AG04449 (cell line): ENCODE data around the gene GABBR2.

Source experiments
- CTCF ChIA-PET: fragments of 350-600 bp; formaldehyde crosslinking; extraction: SDS; loops from one replicate; lab custom pipeline; 2021; ENCODE audit warnings: antibody characterized with exemption; lab: Yijun Ruan, JAX
- POLR2A ChIA-PET: fragments of 400-600, 350-600 bp; formaldehyde crosslinking; extraction: SDS; loops from one replicate; lab custom pipeline; 2020; ENCODE audit warnings: antibody characterized with exemption, inconsistent platforms; lab: Yijun Ruan, JAX
- DNase-seq: peaks from one replicate; pipeline ENCODE4 v3.0.0-alpha.2; 2010; ENCODE audit warnings: low read depth, low spot score
- H3K4me3 ChIP-seq: 2 replicates; pipeline ENCODE4 v1.5.1; 2011; ENCODE audit warnings: low read depth, mild to moderate bottlenecking, control low read depth, low read length
- CTCF ChIP-seq: IDR thresholded peaks from one replicate; pipeline ENCODE4 v1.5.1; 2011; ENCODE audit warnings: mild to moderate bottlenecking, moderate library complexity, low read length, control low read depth, inconsistent platforms; ENCODE audit not compliant: insufficient read depth; ENCODE audit errors: missing control alignments

GABBR2 gene

GRCh38 chr9:98432960-98433359 lies 275.8 kb downstream of the GABBR2 start:
- no peak for TF ChIP-seq CTCF
- no peak for DNase-seq
- no peak overlapping the region for H3K4me3 ChIP-seq
- POLR2A ChIA-PET, result no interaction called here
- CTCF ChIA-PET, result no interaction called here

GRCh38 chr9:98432134-98432533 lies 276.6 kb downstream of the GABBR2 start:
- no peak for DNase-seq
- ChIA-PET POLR2A (no interaction called here), CTCF (no interaction called here)
- no peak for TF ChIP-seq CTCF
- no peak overlapping the region for H3K4me3 ChIP-seq

GRCh38 chr9:98430535-98431292 lies 278.0 kb downstream of the GABBR2 start:
- TF ChIP-seq CTCF, result no peak
- no peak for DNase-seq
- CTCF ChIA-PET, result interaction anchor here (0.6 to 2.0 kb wide), 3 partner anchors 9 to 175 kb away, joined by 3 to 8 read pairs (median 8); partner anchors contain the start of gene TBC1D2
- POLR2A ChIA-PET, result interaction anchor here (1.3 kb wide), 1 partner anchor 15 kb away, joined by 5 read pairs; no protein-coding TSS in a partner anchor
- H3K4me3 ChIP-seq, result no peak overlapping the region

GRCh38 chr9:98429613-98430012 lies 279.1 kb downstream of the GABBR2 start:
- TF ChIP-seq CTCF, result no peak
- no peak overlapping the region for H3K4me3 ChIP-seq
- DNase-seq, result peak; percentile 55
- CTCF ChIA-PET, result interaction anchor here (0.6 to 2.0 kb wide), 4 partner anchors 10 to 571 kb away, joined by 3 to 8 read pairs (median 6); no protein-coding TSS in a partner anchor
- POLR2A ChIA-PET, result interaction anchor here (1.3 kb wide), 1 partner anchor 14 kb away, joined by 5 read pairs; no protein-coding TSS in a partner anchor

- CTCF ChIA-PET, result interaction anchor here (0.9 to 2.0 kb wide), 2 partner anchors 19 to 113 kb away, joined by 3 to 8 read pairs; no protein-coding TSS in a partner anchor
- no peak for TF ChIP-seq CTCF
- H3K4me3 ChIP-seq, result no peak overlapping the region
- no peak for DNase-seq
- POLR2A ChIA-PET, result no interaction called here
Measured at GRCh38 chr9:98428454-98428853, 280.3 kb downstream of the GABBR2 start.

GRCh38 chr9:98427491-98427890 lies 281.2 kb downstream of the GABBR2 start:
- peak; percentile 36 for DNase-seq
- CTCF ChIA-PET, result no interaction called here
- POLR2A ChIA-PET, result no interaction called here
- no peak overlapping the region for H3K4me3 ChIP-seq
- TF ChIP-seq CTCF, result no peak
